Measurements from ENCODE around the gene MRPS18B. TPM values are rescaled to one million over a fixed set of nuclear protein-coding genes. Genes with fewer than 3 reads are reported as not detected.

Gene MRPS18B
- total RNA-seq = 10 to 100 TPM; 47.0 to 82.5 (median 64.6) TPM

GRCh38 chr6:30617565-30618269, at the start of gene MRPS18B:
Gene MRPS18B, plus strand, starts transcription at chr6:30617840. Its CDS starts 26 bp downstream, at chr6:30617866.
- no peaks in the 10 kb centered on the region for H3K9me3 ChIP-seq
- H3K36me3 ChIP-seq = peaks cover 35 to 37% of the 10 kb centered on the region in 2 donors
- H3K4me1 ChIP-seq = peaks cover 30 to 32% of the 10 kb centered on the region in 2 donors
- no peaks in the 10 kb centered on the region for H3K27me3 ChIP-seq
- TF ChIP-seq CTCF (IDR thresholded peaks at IDR 0.05) (no peak), POLR2A (IDR thresholded peaks at IDR 0.05) (peak; percentile 19 to 84)
- H3K27ac ChIP-seq = peak within 1 kb of the TSS; percentile 97 to 100 (median 98)
- H3K4me3 ChIP-seq (replicated peaks in 1 of 3) = peak within 1 kb of the TSS; percentile 74 to 88 (median 87)
- 0 to 1% methylated on average over 34 of the region's 34 CpGs for WGBS, 2 donors
- intact Hi-C loops (cut with DNase I) = no loop called here
- DNase-seq = peak; percentile 98 to 99

- WGBS, 2 donors = 60 to 61% methylated on average over 3 of the region's 3 CpGs
- H3K27ac ChIP-seq = no peak overlapping the region
- intact Hi-C loops (cut with DNase I) = no loop called here
- peaks cover 0 to 1% of the 10 kb centered on the region in 2 donors for H3K36me3 ChIP-seq
- peaks cover 14 to 16% of the 10 kb centered on the region in 2 donors for H3K4me1 ChIP-seq
- no peak for DNase-seq
- no peaks in the 10 kb centered on the region for H3K9me3 ChIP-seq
- H3K4me3 ChIP-seq (replicated peaks in 1 of 3) = no peak overlapping the region
- no peaks in the 10 kb centered on the region for H3K27me3 ChIP-seq
- TF ChIP-seq POLR2A (IDR thresholded peaks at IDR 0.05) = no peak
- TF ChIP-seq CTCF (IDR thresholded peaks at IDR 0.05) = no peak
Measured at GRCh38 chr6:30568245-30568644, 49.4 kb upstream of the MRPS18B start.

GRCh38 chr6:30570263-30570662, 47.4 kb upstream of the MRPS18B start:
- no peaks in the 10 kb centered on the region for H3K36me3 ChIP-seq
- no peak for TF ChIP-seq CTCF (IDR thresholded peaks at IDR 0.05)
- TF ChIP-seq POLR2A (IDR thresholded peaks at IDR 0.05) = no peak
- H3K9me3 ChIP-seq = no peaks in the 10 kb centered on the region
- no peaks in the 10 kb centered on the region for H3K27me3 ChIP-seq
- no peak for DNase-seq
- H3K27ac ChIP-seq = no peak overlapping the region
- peaks cover 14 to 16% of the 10 kb centered on the region in 2 donors for H3K4me1 ChIP-seq
- intact Hi-C loops (cut with DNase I) = no loop called here
- WGBS, 2 donors = 63 to 67% methylated on average over 1 of the region's 1 CpG
- H3K4me3 ChIP-seq (replicated peaks in 1 of 3) = peak overlapping the region in 1 of 3 donors; percentile 50

- 1 to 2% methylated on average over 18 of the region's 18 CpGs for WGBS, 2 donors
- H3K36me3 ChIP-seq = no peaks in the 10 kb centered on the region
- H3K9me3 ChIP-seq = no peaks in the 10 kb centered on the region
- H3K4me3 ChIP-seq (replicated peaks in 1 of 3) = peak overlapping the region in 2 of 3 donors; percentile 50 to 65
- intact Hi-C loops (cut with DNase I) = no loop called here
- peaks cover 14 to 16% of the 10 kb centered on the region in 2 donors for H3K4me1 ChIP-seq
- DNase-seq = no peak
- H3K27me3 ChIP-seq = no peaks in the 10 kb centered on the region
- H3K27ac ChIP-seq = peak overlapping the region; percentile 56 to 82 (median 77)
- TF ChIP-seq CTCF (IDR thresholded peaks at IDR 0.05) (peak in 1 of 6 experiments; percentile 13), POLR2A (IDR thresholded peaks at IDR 0.05) (no peak)
Measured at GRCh38 chr6:30570740-30571074, 46.9 kb upstream of the MRPS18B start.

DNA sequence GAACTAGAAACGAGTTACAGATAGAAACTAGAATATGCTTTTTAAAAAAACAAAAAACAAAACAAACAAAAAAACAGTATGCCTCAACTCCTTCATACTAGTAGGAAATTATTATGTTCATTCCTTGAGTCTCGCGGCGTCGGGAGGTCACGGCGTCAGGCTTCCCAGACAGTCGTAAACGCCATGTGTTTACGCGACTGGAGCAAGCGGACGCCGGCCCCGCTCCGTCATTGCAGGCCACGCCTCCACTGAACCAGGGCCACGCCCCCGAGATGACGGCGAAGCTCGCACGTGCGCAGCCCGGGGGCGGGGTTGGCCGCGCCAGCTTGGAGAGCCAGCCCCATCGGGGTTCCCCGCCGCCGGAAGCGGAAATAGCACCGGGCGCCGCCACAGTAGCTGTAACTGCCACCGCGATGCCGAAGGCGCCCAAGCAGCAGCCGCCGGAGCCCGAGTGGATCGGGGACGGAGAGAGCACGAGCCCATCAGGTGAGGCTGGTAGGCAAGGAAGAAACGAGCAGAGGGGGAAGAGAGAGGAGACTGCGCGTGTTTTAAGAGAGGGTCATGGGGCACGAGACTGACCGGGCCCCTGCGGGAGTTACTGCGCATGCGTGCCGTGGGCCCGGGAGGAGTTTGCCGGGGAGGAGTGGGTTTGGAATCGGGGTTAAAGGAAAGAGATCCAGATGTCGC, 46.4 kb upstream of the MRPS18B start, which contains the start of gene ABCF1:
Gene ABCF1, plus strand, starts transcription at position 368 of the 687 bp plus-strand sequence. Its CDS starts 46 bp downstream, at position 414.
- H3K27ac ChIP-seq = peak within 1 kb of the TSS; percentile 64 to 82 (median 77)
- no peaks in the 10 kb centered on the region for H3K36me3 ChIP-seq
- DNase-seq = peak; percentile 98
- WGBS, 2 donors = 0% methylated on average over 54 to 59 of the region's 59 CpGs
- no peaks in the 10 kb centered on the region for H3K27me3 ChIP-seq
- H3K9me3 ChIP-seq = no peaks in the 10 kb centered on the region
- no peak for TF ChIP-seq CTCF (IDR thresholded peaks at IDR 0.05)
- TF ChIP-seq POLR2A (IDR thresholded peaks at IDR 0.05) = peak in 1 of 2 donors; percentile 91
- peak within 1 kb of the TSS; percentile 3 to 68 (median 50) for H3K4me3 ChIP-seq (replicated peaks in 1 of 3)
- intact Hi-C loops (cut with DNase I) = no loop called here
- H3K4me1 ChIP-seq = peaks cover 14 to 16% of the 10 kb centered on the region in 2 donors
